ENCODE measurements around the gene DYRK2.

DNA sequence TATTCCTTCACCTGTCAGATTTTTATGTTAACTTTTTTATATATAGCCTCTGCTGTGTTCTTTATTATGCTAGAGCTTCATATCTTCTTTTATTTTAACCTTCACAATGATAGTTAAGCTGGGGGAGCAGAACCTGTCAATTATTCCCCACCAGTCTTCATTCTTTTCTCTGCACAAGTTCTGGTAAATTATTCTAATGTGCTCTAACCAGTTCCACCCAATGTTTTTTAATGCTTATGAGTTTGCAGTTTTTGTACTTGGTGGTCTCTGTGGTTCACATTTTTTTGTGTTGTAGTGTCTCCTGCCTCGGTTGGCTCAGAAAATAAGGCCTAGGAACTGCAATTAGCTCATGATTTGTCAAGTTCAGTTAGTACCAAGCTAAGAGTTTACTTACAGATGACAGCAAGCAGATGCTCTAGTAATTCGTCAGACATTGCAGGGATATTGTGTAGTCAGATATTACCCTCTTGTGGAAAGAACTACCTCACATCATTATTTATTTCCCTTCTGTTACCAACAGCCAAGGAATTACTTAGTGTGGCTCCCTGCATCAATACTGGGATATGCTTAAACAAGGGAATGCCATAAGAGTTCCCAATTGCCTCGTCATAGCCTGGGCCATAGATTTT is 14.5 kb downstream of the DYRK2 start:
- TF ChIP-seq, protein P1, sequence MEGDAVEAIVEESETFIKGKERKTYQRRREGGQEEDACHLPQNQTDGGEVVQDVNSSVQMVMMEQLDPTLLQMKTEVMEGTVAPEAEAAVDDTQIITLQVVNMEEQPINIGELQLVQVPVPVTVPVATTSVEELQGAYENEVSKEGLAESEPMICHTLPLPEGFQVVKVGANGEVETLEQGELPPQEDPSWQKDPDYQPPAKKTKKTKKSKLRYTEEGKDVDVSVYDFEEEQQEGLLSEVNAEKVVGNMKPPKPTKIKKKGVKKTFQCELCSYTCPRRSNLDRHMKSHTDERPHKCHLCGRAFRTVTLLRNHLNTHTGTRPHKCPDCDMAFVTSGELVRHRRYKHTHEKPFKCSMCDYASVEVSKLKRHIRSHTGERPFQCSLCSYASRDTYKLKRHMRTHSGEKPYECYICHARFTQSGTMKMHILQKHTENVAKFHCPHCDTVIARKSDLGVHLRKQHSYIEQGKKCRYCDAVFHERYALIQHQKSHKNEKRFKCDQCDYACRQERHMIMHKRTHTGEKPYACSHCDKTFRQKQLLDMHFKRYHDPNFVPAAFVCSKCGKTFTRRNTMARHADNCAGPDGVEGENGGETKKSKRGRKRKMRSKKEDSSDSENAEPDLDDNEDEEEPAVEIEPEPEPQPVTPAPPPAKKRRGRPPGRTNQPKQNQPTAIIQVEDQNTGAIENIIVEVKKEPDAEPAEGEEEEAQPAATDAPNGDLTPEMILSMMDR (IDR thresholded peaks at IDR 0.05), result no peak
- TF ChIP-seq POLR2A (IDR thresholded peaks at IDR 0.05) (no peak), EP300 (IDR thresholded peaks at IDR 0.05; ENCODE audit: low read depth) (no peak)

All from transverse colon (tissue), 3 donors.